ENCODE measurements around the gene GDA. TPM values are rescaled to one million over a fixed set of nuclear protein-coding genes. Genes with fewer than 3 reads are reported as not detected.

The GDA gene
- total and polyA plus RNA-seq, 12 donors = 0.11 to 5.5 (median 0.39) TPM; not detected in 3

- no peak for DNase-seq
- H3K4me1 ChIP-seq = peaks cover 0 to 7% (median 0%) of the 10 kb centered on the region in 9 donors
- H3K4me3 ChIP-seq = no peak overlapping the region
- no peaks in the 10 kb centered on the region for H3K36me3 ChIP-seq
- peaks cover 0 to 3% (median 0%) of the 10 kb centered on the region in 7 donors for H3K27me3 ChIP-seq
- 90 to 95% methylated on average over 4 of the region's 4 CpGs for WGBS, 2 donors
- no peak for TF ChIP-seq CTCF (IDR thresholded peaks at IDR 0.05)
- intact Hi-C loops (cut with DNase I) = no loop called here
- H3K9me3 ChIP-seq = peaks cover 0 to 4% (median 0%) of the 10 kb centered on the region in 11 donors
- no peak for ATAC-seq
- H3K27ac ChIP-seq = no peak overlapping the region
These were observed 23.8 kb downstream of the GDA start for GRCh38 chr9:72173080-72173479.

GRCh38 chr9:72185561-72185960 is 36.3 kb downstream of the GDA start:
- H3K4me1 ChIP-seq = no peaks in the 10 kb centered on the region
- no peak overlapping the region for H3K27ac ChIP-seq
- no peak for TF ChIP-seq CTCF (IDR thresholded peaks at IDR 0.05)
- WGBS, 2 donors = 70 to 84% methylated on average over 2 of the region's 2 CpGs
- intact Hi-C loops (cut with DNase I) = no loop called here
- peaks cover 0 to 26% (median 3%) of the 10 kb centered on the region in 11 donors for H3K9me3 ChIP-seq
- H3K4me3 ChIP-seq = no peak overlapping the region
- H3K27me3 ChIP-seq = peaks cover 0 to 5% (median 0%) of the 10 kb centered on the region in 7 donors
- no peak for ATAC-seq
- no peaks in the 10 kb centered on the region for H3K36me3 ChIP-seq
- no peak for DNase-seq

- intact Hi-C loops (cut with DNase I) = no loop called here
- Histone ChIP-seq H3K27ac (no peak overlapping the region), H3K4me3 (no peak overlapping the region), H3K27me3 (peaks cover 0 to 5% (median 0%) of the 10 kb centered on the region in 7 donors), H3K9me3 (peaks cover 0 to 25% (median 3%) of the 10 kb centered on the region in 11 donors), H3K4me1 (no peaks in the 10 kb centered on the region), H3K36me3 (no peaks in the 10 kb centered on the region)
- ATAC-seq = no peak
- no peak for TF ChIP-seq CTCF (IDR thresholded peaks at IDR 0.05)
- no peak for DNase-seq
- 25 to 27% methylated on average over 3 of the region's 3 CpGs for WGBS, 2 donors
These were observed 38.0 kb downstream of the GDA start for GRCh38 chr9:72187121-72187695.

GRCh38 chr9:72188232-72188631 is 39.0 kb downstream of the GDA start:
- ATAC-seq = no peak
- whole genome bisulfite sequencing, 2 donors = 50 to 53% methylated on average over 1 of the region's 1 CpG
- intact Hi-C loops (cut with DNase I) = no loop called here

More at GRCh38 chr9:72188232-72188631, 39.0 kb downstream of the GDA start:
- peaks cover 0 to 22% (median 2%) of the 10 kb centered on the region in 11 donors for H3K9me3 ChIP-seq
- no peak for TF ChIP-seq CTCF (IDR thresholded peaks at IDR 0.05)
- no peak for DNase-seq
- H3K36me3 ChIP-seq = no peaks in the 10 kb centered on the region
- no peaks in the 10 kb centered on the region for H3K4me1 ChIP-seq
- no peak overlapping the region for H3K27ac ChIP-seq
- no peak overlapping the region for H3K4me3 ChIP-seq
- H3K27me3 ChIP-seq = peaks cover 0 to 5% (median 0%) of the 10 kb centered on the region in 7 donors
